Tibial artery (tissue), 4 donors: ENCODE measurements around the gene LRRFIP1.
"Not testable (repeated sequence)": the region's sequence is repeated elsewhere in the genome, so short reads cannot be mapped to it uniquely, and the experiment has no call there.

Source experiments
- DNase-seq, 2 donors: peaks; one replicate each; pipeline ENCODE4 v3.0.0-alpha.2; 2019
- H3K27ac ChIP-seq, 2 donors: fragments of 200-600 bp; sonication (generic) in 1 of 2; 1 replicate in 1 of 2; 2 replicates in 1 of 2; pipeline ENCODE4 v1.5.1; 2018 to 2019; ENCODE audit warnings: mild to moderate bottlenecking in 1 of 2
- H3K27me3 ChIP-seq, 2 donors: fragments of 200-600 bp; sonication (generic) in 1 of 2; one replicate each; pipeline versions ENCODE4 v1.5.1 to v1.6.0; 2016 to 2019
- H3K36me3 ChIP-seq, 3 donors: fragments of 200-600 bp; sonication (generic) in 2 of 3; one replicate each; pipeline ENCODE4 v1.5.1; 2016 to 2019; ENCODE audit warnings: mild to moderate bottlenecking in 2 of 3
- H3K4me1 ChIP-seq, 4 donors: fragments of 200-600 bp; sonication (generic) in 2 of 4; 1 replicate in 3 of 4; 2 replicates in 1 of 4; pipeline ENCODE4 v1.5.1; 2016 to 2019
- H3K4me3 ChIP-seq, 2 donors: fragments of 200-600 bp; sonication (generic) in 1 of 2; 1 replicate in 1 of 2; 2 replicates in 1 of 2; pipeline ENCODE4 v1.5.1; 2018 to 2019; ENCODE audit warnings: mild to moderate bottlenecking in 2 of 2
- H3K9me3 ChIP-seq, 3 donors: fragments of 200-600 bp; sonication (generic) in 1 of 3; one replicate each; pipeline ENCODE4 v1.5.1; 2016 to 2019
- CTCF ChIP-seq, 2 experiments: fragments of 200-600 bp in 1 of 2; fragments of 450-650 bp in 1 of 2; IDR thresholded peaks; one replicate each; pipeline ENCODE4 v1.5.1; 2017 to 2019; ENCODE audit warnings: antibody characterized with exemption in 2 of 2, mild to moderate bottlenecking in 1 of 2, moderate library complexity in 1 of 2
- intact Hi-C: fragments of 100-400 bp; cut with DNase I; formaldehyde crosslinking; loops from one replicate; pipeline ENCODE4 v1.15.0; 2023; ENCODE audit warnings: low total_unique reads

Gene LRRFIP1

GRCh38 chr2:237749961-237750360 is 122.6 kb downstream of the LRRFIP1 start:
- peaks cover under 1 to 8% (median 5%) of the 10 kb centered on the region in 4 donors for H3K4me1 ChIP-seq
- H3K9me3 ChIP-seq, result no peaks in the 10 kb centered on the region
- H3K36me3 ChIP-seq, result peaks cover 60 to 72% (median 70%) of the 10 kb centered on the region in 3 donors
- H3K27me3 ChIP-seq, result no peaks in the 10 kb centered on the region
- no peak for DNase-seq
- intact Hi-C loops, result no loop called here
- no peak overlapping the region for H3K4me3 ChIP-seq
- H3K27ac ChIP-seq, result no peak overlapping the region
- TF ChIP-seq CTCF (IDR thresholded peaks at IDR 0.05), result no peak

- H3K36me3 ChIP-seq, result peaks cover 64 to 77% (median 75%) of the 10 kb centered on the region in 3 donors
- H3K4me1 ChIP-seq, intact Hi-C loops, DNase-seq, H3K9me3 ChIP-seq, H3K4me3 ChIP-seq, H3K27ac ChIP-seq, H3K27me3 ChIP-seq: not testable (repeated sequence)
Observed at GRCh38 chr2:237750441-237750840, 123.1 kb downstream of the LRRFIP1 start.

- Histone ChIP-seq H3K4me1 (no peaks in the 10 kb centered on the region), H3K27me3 (no peaks in the 10 kb centered on the region), H3K9me3 (no peaks in the 10 kb centered on the region), H3K27ac (no peak overlapping the region), H3K4me3 (no peak overlapping the region), H3K36me3 (peaks cover 86 to 97% (median 96%) of the 10 kb centered on the region in 3 donors)
- intact Hi-C loops, result no loop called here
- DNase-seq, result no peak
- no peak for TF ChIP-seq CTCF (IDR thresholded peaks at IDR 0.05)
Observed at GRCh38 chr2:237752761-237753165, 125.4 kb downstream of the LRRFIP1 start.

- H3K9me3 ChIP-seq, result no peaks in the 10 kb centered on the region
- intact Hi-C loops, result no loop called here
- H3K4me1 ChIP-seq, result no peaks in the 10 kb centered on the region
- no peak for DNase-seq
- H3K4me3 ChIP-seq, result no peak overlapping the region
- no peak for TF ChIP-seq CTCF (IDR thresholded peaks at IDR 0.05)
- H3K27ac ChIP-seq, result no peak overlapping the region
- peaks cover 92 to 97% (median 95%) of the 10 kb centered on the region in 3 donors for H3K36me3 ChIP-seq
- no peaks in the 10 kb centered on the region for H3K27me3 ChIP-seq
Observed at GRCh38 chr2:237754182-237754581, 126.8 kb downstream of the LRRFIP1 start.

GRCh38 chr2:237754626-237755248 is 127.3 kb downstream of the LRRFIP1 start:
- Histone ChIP-seq H3K27ac (no peak overlapping the region), H3K27me3 (no peaks in the 10 kb centered on the region), H3K4me1 (no peaks in the 10 kb centered on the region), H3K36me3 (peaks cover 92 to 97% (median 95%) of the 10 kb centered on the region in 3 donors), H3K4me3 (no peak overlapping the region), H3K9me3 (no peaks in the 10 kb centered on the region)
- intact Hi-C loops, result no loop called here
- peak in 1 of 2 donors; percentile 40 for DNase-seq
- TF ChIP-seq CTCF (IDR thresholded peaks at IDR 0.05), result no peak

- no peak for TF ChIP-seq CTCF (IDR thresholded peaks at IDR 0.05)
- no peak for DNase-seq
- Histone ChIP-seq H3K27me3 (no peaks in the 10 kb centered on the region), H3K4me1 (no peaks in the 10 kb centered on the region), H3K27ac (no peak overlapping the region), H3K36me3 (peaks cover 93 to 100% (median 94%) of the 10 kb centered on the region in 3 donors), H3K9me3 (no peaks in the 10 kb centered on the region), H3K4me3 (no peak overlapping the region)
- intact Hi-C loops, result no loop called here
Observed at GRCh38 chr2:237757616-237758015, 130.2 kb downstream of the LRRFIP1 start.
